ENCODE results near the gene NUDCD3.

The NUDCD3 gene

DNA sequence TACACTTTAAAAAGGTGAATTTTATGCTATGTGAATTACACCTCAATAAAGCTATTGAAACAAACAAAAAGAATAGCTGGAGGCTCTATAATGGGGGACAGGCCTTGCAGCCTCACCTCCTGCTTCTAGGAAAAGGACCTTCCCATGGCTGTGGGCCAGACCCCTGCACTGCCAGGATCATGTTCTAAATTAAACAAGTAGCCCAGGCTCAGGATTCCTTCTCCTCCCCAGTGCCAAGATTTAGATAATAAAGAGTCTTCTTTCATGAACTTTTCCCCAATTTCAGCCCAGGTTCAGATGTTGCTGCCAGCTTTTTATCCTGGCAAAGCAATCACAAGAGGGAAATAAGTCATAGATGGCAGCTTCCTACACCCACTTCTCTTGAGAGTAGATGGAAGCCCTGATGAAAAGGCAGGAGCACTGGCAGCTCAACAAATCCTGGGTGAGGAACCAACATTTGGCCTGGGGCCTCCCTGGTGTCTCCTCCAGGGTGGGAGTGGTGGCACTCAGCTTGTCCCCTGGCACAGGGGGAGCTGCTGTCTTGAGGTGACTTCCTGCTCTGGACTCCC lies 142.8 kb downstream of the NUDCD3 start:
- no peak for DNase-seq

DNA sequence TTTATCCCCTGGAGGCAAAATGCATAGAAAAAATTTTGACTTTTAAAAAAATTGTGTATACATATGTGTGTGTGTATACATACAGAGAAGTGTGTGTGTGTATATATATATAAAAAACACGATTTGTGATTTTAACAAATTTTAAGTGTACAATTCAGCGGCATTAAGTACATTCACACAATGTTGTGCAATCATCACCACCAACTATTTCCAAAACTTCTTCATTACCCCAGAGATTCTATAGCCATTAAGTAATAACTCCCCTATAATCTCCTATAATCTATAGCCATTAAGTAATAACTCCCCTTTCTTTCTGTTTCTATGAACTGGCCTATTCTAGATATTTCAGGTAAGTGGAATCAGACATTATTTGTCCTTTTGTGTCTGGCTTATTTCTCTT lies 144.4 kb downstream of the NUDCD3 start:
- no peak for DNase-seq

- no peak for DNase-seq
Observed at GRCh38 chr7:44341401-44341800, 149.1 kb downstream of the NUDCD3 start.

DNA sequence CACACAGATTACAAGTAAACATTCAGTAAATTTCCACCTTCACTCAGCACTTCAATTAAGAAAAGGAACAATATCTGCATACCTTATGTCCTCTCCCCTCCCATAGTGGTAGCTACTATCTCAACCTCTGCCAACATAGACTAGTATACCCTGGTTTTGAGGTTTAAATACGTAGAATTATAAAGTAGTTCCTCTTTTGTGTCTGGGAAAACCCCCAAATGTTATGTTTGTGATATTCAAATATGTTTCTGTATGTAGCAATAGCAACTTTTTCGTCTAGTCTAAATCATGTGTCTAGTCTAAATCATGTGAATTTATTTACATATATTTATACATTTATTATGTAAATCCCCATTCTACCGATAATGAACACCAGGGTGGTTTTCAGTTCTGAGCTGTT lies 151.9 kb downstream of the NUDCD3 start:
- DNase-seq: no peak

- DNase-seq: no peak
Observed at GRCh38 chr7:44336491-44336890, 154.0 kb downstream of the NUDCD3 start.

DNA sequence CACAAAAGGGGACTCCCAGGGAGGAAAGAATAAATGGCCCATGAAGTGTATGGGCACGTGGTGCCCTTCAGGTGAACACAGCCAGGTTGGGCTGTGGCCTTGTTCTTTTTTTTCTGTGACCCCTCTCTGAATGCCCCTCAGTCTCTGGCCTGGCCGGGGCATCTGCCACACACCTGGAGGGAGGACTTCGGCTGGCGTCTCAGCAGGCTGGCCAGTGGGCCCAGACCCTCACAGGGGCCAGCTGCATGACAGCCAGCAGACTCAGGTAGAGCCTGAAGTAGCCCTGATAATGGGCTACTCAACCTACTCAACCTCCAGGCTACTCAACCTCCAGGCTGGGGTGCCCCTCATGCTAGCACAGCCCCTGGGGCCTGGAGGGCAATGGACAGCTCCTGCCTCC lies 155.3 kb downstream of the NUDCD3 start:
- DNase-seq: no peak

GRCh38 chr7:44334734-44335097 lies 155.7 kb downstream of the NUDCD3 start:
- DNase-seq: no peak

GRCh38 chr7:44333911-44334733 lies 156.3 kb downstream of the NUDCD3 start:
- no peak for DNase-seq

- DNase-seq: no peak
Observed at GRCh38 chr7:44331682-44332081, 158.8 kb downstream of the NUDCD3 start.

GRCh38 chr7:44330331-44330730 lies 160.1 kb downstream of the NUDCD3 start:
- no peak for DNase-seq

DNA sequence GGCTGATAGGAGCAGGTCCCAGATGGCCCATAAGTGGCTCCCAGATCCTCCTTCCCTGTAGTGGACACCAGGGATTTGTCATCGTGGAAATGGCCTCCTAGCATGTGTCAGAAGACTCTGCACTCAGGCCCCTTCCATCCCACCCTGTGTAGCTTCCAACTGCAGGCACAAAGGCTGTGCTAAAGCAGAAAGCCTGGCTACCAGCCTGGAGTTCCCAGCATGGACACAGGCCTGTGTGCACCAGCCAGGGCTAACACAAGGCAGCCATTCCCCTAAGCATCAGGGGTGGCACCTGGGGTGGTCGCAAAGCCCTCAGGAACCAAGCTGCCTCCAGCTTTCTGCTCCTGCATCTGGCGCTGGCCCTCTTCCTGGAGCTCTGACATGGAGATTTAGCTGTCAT lies 160.6 kb downstream of the NUDCD3 start:
- DNase-seq: no peak
